HCT116 (cell line): ENCODE data around the gene TLR4. TPM values are rescaled to one million over a fixed set of nuclear protein-coding genes. Genes with fewer than 3 reads are reported as not detected.

Experiments
- ATAC-seq: fragments of 200-7000 bp; cut with Tn5 transposase; 2 replicates; pipeline ENCODE4 v1.9.1; 2020; ENCODE audit warnings: mild to moderate bottlenecking, moderate library complexity
- BruUV-seq: library from RNA; stranded (reverse); fragments of 400-500 nt; replicated peaks from 2 replicates; lab custom pipeline; 2021; lab: Mats Ljungman, UMichigan
- CTCF ChIA-PET: fragments of 300-600 bp; sonication (Branson Sonifier 250); formaldehyde crosslinking; loops from one replicate; lab custom pipeline; 2021; ENCODE audit warnings: antibody characterized with exemption; lab: Charles Lee
- POLR2A ChIA-PET: fragments of 300-600, 350-600 bp; sonication (Branson Sonifier 250); formaldehyde crosslinking; loops from one replicate; lab custom pipeline; 2021; ENCODE audit warnings: antibody characterized with exemption; lab: Charles Lee
- RAD21 ChIA-PET, 2 experiments: fragments of 300-600 bp; sonication (Branson Sonifier 250); formaldehyde crosslinking; loops; one replicate each; lab custom pipeline; 2023; ENCODE audit warnings: low total read pairs in 2 of 2; ENCODE audit not compliant: uncharacterized antibody in 2 of 2, unreplicated experiment in 2 of 2, low non-redundant PET in 1 of 2; lab: Charles Lee
- DNase-seq: peaks from one replicate; pipeline ENCODE4 v3.0.0-alpha.2; 2010; ENCODE audit warnings: low read depth, low spot score
- H2AFZ ChIP-seq: fragments of 200-600 bp; shearing (Covaris generic), sonication (generic); 2 replicates; pipeline ENCODE4 v1.6.1; 2017; ENCODE audit warnings: low read depth, mixed run types, mixed read lengths, antibody characterized with exemption, low read length; ENCODE audit not compliant: poor library complexity, severe bottlenecking
- H3K27ac ChIP-seq: 2 replicates; pipeline ENCODE4 v1.5.1; 2012; ENCODE audit warnings: low read depth, low read length
- H3K27me3 ChIP-seq: fragments of 200-600 bp; sonication (generic); 2 replicates; pipeline ENCODE4 v1.6.1; 2016; ENCODE audit warnings: mixed run types, low read length, mixed read lengths; ENCODE audit not compliant: insufficient read depth
- H3K36me3 ChIP-seq, 2 experiments: fragments of 200-500 bp in 1 of 2; fragments of 200-600 bp in 1 of 2; sonication (Bioruptor generic) in 1 of 2; sonication (generic) in 1 of 2; 2 replicates each; pipeline versions ENCODE4 v1.5.1 to v1.6.1; 2014 to 2016; ENCODE audit warnings: low read length in 2 of 2, inconsistent platforms in 1 of 2, mixed read lengths in 1 of 2, mixed run types in 1 of 2; ENCODE audit not compliant: insufficient read depth in 2 of 2, control insufficient read depth in 1 of 2
- H3K4me1 ChIP-seq, 2 experiments: fragments of 200-600 bp in 1 of 2; sonication (generic) in 1 of 2; 2 replicates each; pipeline versions ENCODE4 v1.5.1 to v1.6.1; 2012 to 2017; ENCODE audit warnings: low read length in 2 of 2, inconsistent platforms in 1 of 2, mild to moderate bottlenecking in 1 of 2, mixed read lengths in 1 of 2, mixed run types in 1 of 2, moderate library complexity in 1 of 2; ENCODE audit not compliant: insufficient read depth in 2 of 2, control insufficient read depth in 1 of 2
- H3K4me2 ChIP-seq: fragments of 200-600 bp; sonication (generic); 2 replicates; pipeline ENCODE4 v1.6.1; 2017; ENCODE audit warnings: mixed run types, low read length, mixed read lengths
- H3K4me3 ChIP-seq, 2 experiments: fragments of 200-600 bp in 1 of 2; sonication (generic) in 1 of 2; replicated peaks in 1 of 2; 2 replicates each; pipeline ENCODE4 v1.5.1; 2011 to 2016; ENCODE audit warnings: low read length in 2 of 2, control low read depth in 1 of 2, low read depth in 1 of 2, mild to moderate bottlenecking in 1 of 2, mixed read lengths in 1 of 2, mixed run types in 1 of 2
- H3K79me2 ChIP-seq: fragments of 200-600 bp; sonication (generic); 2 replicates; pipeline ENCODE4 v1.6.1; 2017; ENCODE audit warnings: mild to moderate bottlenecking, mixed run types, low read length, moderate library complexity, mixed read lengths; ENCODE audit not compliant: insufficient read depth
- H3K9ac ChIP-seq: fragments of 200-600 bp; sonication (generic); 2 replicates; pipeline ENCODE4 v1.6.1; 2016; ENCODE audit warnings: low read length, mixed read lengths
- H3K9me2 ChIP-seq: fragments of 200-600 bp; sonication (generic), shearing (Covaris generic); 2 replicates; pipeline ENCODE4 v1.6.1; 2017; ENCODE audit warnings: mixed run types, mild to moderate bottlenecking, moderate library complexity; ENCODE audit not compliant: insufficient read depth
- H3K9me3 ChIP-seq, 2 experiments: fragments of 200-500 bp in 1 of 2; fragments of 200-600 bp in 1 of 2; sonication (Bioruptor generic) in 1 of 2; sonication (generic) in 1 of 2; 2 replicates each; pipeline ENCODE4 v1.6.1; 2014 to 2017; ENCODE audit warnings: low read length in 2 of 2, mixed read lengths in 2 of 2, inconsistent platforms in 1 of 2, low read depth in 1 of 2, mild to moderate bottlenecking in 1 of 2, mixed run types in 1 of 2, moderate library complexity in 1 of 2; ENCODE audit not compliant: control insufficient read depth in 1 of 2, insufficient read depth in 1 of 2
- H4K20me1 ChIP-seq: fragments of 200-600 bp; sonication (generic), shearing (Covaris generic); 2 replicates; pipeline ENCODE4 v1.6.1; 2017; ENCODE audit warnings: mixed run types, mild to moderate bottlenecking, moderate library complexity; ENCODE audit not compliant: insufficient read depth
- ELF1 ChIP-seq: IDR thresholded peaks from 2 replicates; pipeline ENCODE4 v1.6.1; 2012; ENCODE audit warnings: low read depth, borderline replicate concordance
- EZH2 ChIP-seq: fragments of 200-600 bp; sonication (generic); IDR thresholded peaks from 2 replicates; pipeline ENCODE4 v1.6.1; 2017; ENCODE audit warnings: antibody characterized with exemption, mixed run types
- EZH2phosphoT487 ChIP-seq: fragments of 200-600 bp; IDR thresholded peaks from 2 replicates; pipeline ENCODE4 v1.6.1; 2018; ENCODE audit warnings: antibody characterized with exemption, borderline replicate concordance
- JUND ChIP-seq: IDR thresholded peaks from 2 replicates; pipeline ENCODE4 v1.6.1; 2012
- POLR2AphosphoS5 ChIP-seq: IDR thresholded peaks from 2 replicates; pipeline ENCODE4 v1.6.1; 2011; ENCODE audit warnings: mild to moderate bottlenecking, low read depth, low read length, moderate library complexity
- RAD21 ChIP-seq: IDR thresholded peaks from 2 replicates; pipeline ENCODE4 v1.6.1; 2012; ENCODE audit warnings: low read depth, mild to moderate bottlenecking
- SIN3A ChIP-seq: IDR thresholded peaks from 2 replicates; pipeline ENCODE4 v1.6.1; 2012; ENCODE audit warnings: low read depth
- SP1 ChIP-seq: IDR thresholded peaks from 2 replicates; pipeline ENCODE4 v1.6.1; 2012; ENCODE audit warnings: low read depth
- SRF ChIP-seq: IDR thresholded peaks from 2 replicates; pipeline ENCODE4 v1.6.1; 2012; ENCODE audit warnings: low read depth
- TCF7L2 ChIP-seq: IDR thresholded peaks from 2 replicates; pipeline ENCODE4 v1.7.0; 2011; ENCODE audit warnings: borderline replicate concordance, inconsistent platforms; ENCODE audit not compliant: insufficient read depth, insufficient read length; ENCODE audit errors: extremely low read depth
- intact Hi-C: fragments of 100-400 bp; cut with micrococcal nuclease; formaldehyde crosslinking; loops from 2 replicates; pipeline ENCODE4 v1.10.0; 2022
- total RNA-seq: library from RNA; stranded (reverse); gene quantifications from one replicate; pipeline ENCODE4 v1.2.1, GENCODE V29; 2021; ENCODE audit not compliant: unreplicated experiment
- TF ChIP-seq, protein P1 (sequence below): IDR thresholded peaks from 2 replicates; pipeline ENCODE4 v1.6.1; 2012
- TF ChIP-seq, protein P2 (sequence below): IDR thresholded peaks from 2 replicates; pipeline ENCODE4 v1.6.1; 2012
- TF ChIP-seq, protein P3 (sequence below): IDR thresholded peaks from 2 replicates; pipeline ENCODE4 v1.6.1; 2012; ENCODE audit warnings: low read depth
- TF ChIP-seq, protein P4 (sequence below), 3 experiments: fragments of 200-600 bp in 1 of 3; sonication (generic) in 1 of 3; IDR thresholded peaks in 2 of 3; conservative IDR thresholded peaks in 1 of 3; 2 replicates each; pipeline ENCODE4 v1.5.1; 2012 to 2017; ENCODE audit warnings: low read depth in 2 of 3, low read length in 2 of 3, antibody characterized with exemption in 1 of 3, borderline replicate concordance in 1 of 3, control low read depth in 1 of 3, mild to moderate bottlenecking in 1 of 3, mixed read lengths in 1 of 3, mixed run types in 1 of 3, moderate library complexity in 1 of 3; ENCODE audit not compliant: insufficient read depth in 1 of 3

The TLR4 gene
- total RNA-seq, 1 experiment from 2014 or later, result 0.10 TPM

DNA sequence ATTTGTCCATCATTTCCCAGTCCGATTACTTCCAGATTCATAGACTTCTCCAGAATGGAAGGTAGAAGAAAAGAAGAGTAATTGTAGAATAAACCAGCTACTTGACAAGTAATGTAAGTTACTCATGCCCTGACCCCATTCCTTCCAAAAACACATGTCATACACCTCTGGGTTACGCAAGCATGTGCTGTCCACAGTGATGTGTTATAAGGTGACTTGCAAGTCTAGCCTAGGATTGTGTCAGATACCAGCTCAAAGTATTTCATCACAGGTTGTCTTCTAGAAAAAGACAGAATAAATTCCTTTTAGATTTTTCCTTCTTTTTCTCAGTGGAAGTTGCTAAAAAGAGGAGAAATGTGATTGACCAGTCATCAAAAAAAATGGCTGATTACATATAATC, 8.0 kb upstream of the TLR4 start:
- Histone ChIP-seq H3K79me2 (no peaks in the 10 kb centered on the region), H3K4me2 (no peak overlapping the region), H3K27me3 (no peaks in the 10 kb centered on the region), H3K4me1 (no peaks in the 10 kb centered on the region), H3K9me2 (no peaks in the 10 kb centered on the region), H4K20me1 (no peaks in the 10 kb centered on the region), H3K4me3 (no peak overlapping the region), H3K27ac (no peak overlapping the region), H2AFZ (no peak overlapping the region), H3K36me3 (no peaks in the 10 kb centered on the region), H3K9me3 (peaks cover 10 to 19% of the 10 kb centered on the region in 2 experiments; a peak in 2 of 4 replicates), H3K9ac (no peak overlapping the region)
- no peak for DNase-seq
- ChIA-PET RAD21 (no interaction called here), POLR2A (no interaction called here), CTCF (no interaction called here)
- no peak for TF ChIP-seq SRF
- no peak for TF ChIP-seq EZH2phosphoT487
- no peak for TF ChIP-seq SIN3A
- TF ChIP-seq POLR2AphosphoS5, result no peak
- TF ChIP-seq TCF7L2, result no peak
- TF ChIP-seq, protein P1, sequence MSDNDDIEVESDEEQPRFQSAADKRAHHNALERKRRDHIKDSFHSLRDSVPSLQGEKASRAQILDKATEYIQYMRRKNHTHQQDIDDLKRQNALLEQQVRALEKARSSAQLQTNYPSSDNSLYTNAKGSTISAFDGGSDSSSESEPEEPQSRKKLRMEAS, result no peak
- TF ChIP-seq JUND, result no peak
- no TSS peak for BruUV-seq
- ATAC-seq, result no peak
- intact Hi-C loops, result no loop called here

DNA sequence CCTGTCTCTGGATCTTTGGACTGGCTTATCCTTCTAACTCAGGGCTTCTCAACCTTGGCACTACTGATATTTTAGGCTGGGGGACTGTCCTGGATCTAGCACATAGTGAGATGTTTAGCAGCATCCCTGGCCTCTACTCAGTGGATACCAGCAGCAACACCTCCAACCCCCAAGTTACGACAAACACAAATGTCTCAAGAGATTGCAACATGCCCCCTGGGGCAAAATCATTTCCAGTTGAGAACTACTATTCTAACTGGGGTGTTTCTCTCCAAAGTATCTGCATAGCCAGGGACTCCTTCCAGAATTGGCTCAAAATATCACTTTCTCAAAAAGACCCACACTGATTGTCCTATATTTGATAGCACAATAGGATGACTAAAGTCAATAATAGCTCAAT, 7.2 kb upstream of the TLR4 start:
- CTCF ChIA-PET, result no interaction called here
- Histone ChIP-seq H3K79me2 (no peaks in the 10 kb centered on the region), H3K9ac (no peak overlapping the region), H2AFZ (no peak overlapping the region), H3K27me3 (no peaks in the 10 kb centered on the region), H3K4me2 (no peak overlapping the region), H3K36me3 (no peaks in the 10 kb centered on the region), H3K9me3 (peaks cover 10 to 23% of the 10 kb centered on the region in 2 experiments; a peak in 2 of 4 replicates), H3K4me1 (no peaks in the 10 kb centered on the region), H3K9me2 (no peaks in the 10 kb centered on the region), H3K4me3 (no peak overlapping the region), H4K20me1 (no peaks in the 10 kb centered on the region), H3K27ac (no peak overlapping the region)
- no TSS peak for BruUV-seq
- POLR2A ChIA-PET, result no interaction called here
- intact Hi-C loops, result no loop called here
- DNase-seq (no peak), ATAC-seq (no peak)
- RAD21 ChIA-PET, result no interaction called here
- TF ChIP-seq RAD21 (no peak), POLR2AphosphoS5 (no peak), SIN3A (no peak), SP1 (no peak), EZH2 (no peak), ELF1 (no peak)
- TF ChIP-seq, protein P2, sequence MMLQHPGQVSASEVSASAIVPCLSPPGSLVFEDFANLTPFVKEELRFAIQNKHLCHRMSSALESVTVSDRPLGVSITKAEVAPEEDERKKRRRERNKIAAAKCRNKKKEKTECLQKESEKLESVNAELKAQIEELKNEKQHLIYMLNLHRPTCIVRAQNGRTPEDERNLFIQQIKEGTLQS, result no peak
- TF ChIP-seq, protein P1, result no peak
- TF ChIP-seq, protein P3, sequence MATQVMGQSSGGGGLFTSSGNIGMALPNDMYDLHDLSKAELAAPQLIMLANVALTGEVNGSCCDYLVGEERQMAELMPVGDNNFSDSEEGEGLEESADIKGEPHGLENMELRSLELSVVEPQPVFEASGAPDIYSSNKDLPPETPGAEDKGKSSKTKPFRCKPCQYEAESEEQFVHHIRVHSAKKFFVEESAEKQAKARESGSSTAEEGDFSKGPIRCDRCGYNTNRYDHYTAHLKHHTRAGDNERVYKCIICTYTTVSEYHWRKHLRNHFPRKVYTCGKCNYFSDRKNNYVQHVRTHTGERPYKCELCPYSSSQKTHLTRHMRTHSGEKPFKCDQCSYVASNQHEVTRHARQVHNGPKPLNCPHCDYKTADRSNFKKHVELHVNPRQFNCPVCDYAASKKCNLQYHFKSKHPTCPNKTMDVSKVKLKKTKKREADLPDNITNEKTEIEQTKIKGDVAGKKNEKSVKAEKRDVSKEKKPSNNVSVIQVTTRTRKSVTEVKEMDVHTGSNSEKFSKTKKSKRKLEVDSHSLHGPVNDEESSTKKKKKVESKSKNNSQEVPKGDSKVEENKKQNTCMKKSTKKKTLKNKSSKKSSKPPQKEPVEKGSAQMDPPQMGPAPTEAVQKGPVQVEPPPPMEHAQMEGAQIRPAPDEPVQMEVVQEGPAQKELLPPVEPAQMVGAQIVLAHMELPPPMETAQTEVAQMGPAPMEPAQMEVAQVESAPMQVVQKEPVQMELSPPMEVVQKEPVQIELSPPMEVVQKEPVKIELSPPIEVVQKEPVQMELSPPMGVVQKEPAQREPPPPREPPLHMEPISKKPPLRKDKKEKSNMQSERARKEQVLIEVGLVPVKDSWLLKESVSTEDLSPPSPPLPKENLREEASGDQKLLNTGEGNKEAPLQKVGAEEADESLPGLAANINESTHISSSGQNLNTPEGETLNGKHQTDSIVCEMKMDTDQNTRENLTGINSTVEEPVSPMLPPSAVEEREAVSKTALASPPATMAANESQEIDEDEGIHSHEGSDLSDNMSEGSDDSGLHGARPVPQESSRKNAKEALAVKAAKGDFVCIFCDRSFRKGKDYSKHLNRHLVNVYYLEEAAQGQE, result no peak
- TF ChIP-seq, protein P4, sequence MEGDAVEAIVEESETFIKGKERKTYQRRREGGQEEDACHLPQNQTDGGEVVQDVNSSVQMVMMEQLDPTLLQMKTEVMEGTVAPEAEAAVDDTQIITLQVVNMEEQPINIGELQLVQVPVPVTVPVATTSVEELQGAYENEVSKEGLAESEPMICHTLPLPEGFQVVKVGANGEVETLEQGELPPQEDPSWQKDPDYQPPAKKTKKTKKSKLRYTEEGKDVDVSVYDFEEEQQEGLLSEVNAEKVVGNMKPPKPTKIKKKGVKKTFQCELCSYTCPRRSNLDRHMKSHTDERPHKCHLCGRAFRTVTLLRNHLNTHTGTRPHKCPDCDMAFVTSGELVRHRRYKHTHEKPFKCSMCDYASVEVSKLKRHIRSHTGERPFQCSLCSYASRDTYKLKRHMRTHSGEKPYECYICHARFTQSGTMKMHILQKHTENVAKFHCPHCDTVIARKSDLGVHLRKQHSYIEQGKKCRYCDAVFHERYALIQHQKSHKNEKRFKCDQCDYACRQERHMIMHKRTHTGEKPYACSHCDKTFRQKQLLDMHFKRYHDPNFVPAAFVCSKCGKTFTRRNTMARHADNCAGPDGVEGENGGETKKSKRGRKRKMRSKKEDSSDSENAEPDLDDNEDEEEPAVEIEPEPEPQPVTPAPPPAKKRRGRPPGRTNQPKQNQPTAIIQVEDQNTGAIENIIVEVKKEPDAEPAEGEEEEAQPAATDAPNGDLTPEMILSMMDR (IDR thresholded peaks at IDR 0.05 in 2 of 3, conservative IDR thresholded peaks at IDR 0.05 in 1 of 3; ENCODE audit: borderline replicate concordance in 1 of 3, insufficient read depth in 1 of 3, low read depth in 2 of 3, low read length in 2 of 3), result no peak
